Stimulated activated CD4-positive, alpha-beta T cell treated with anti-CD3 and anti-CD28 coated beads, Interleukin-12 subunit alpha, Interleukin-12 subunit beta, amount 100 ng/mL, for 48 hours (primary cell): ENCODE results near the gene IRAK2.

Experiments
- DNase-seq, 3 donors: peaks; one replicate each; pipeline ENCODE4 v3.0.0-alpha.2; 2020; ENCODE audit warnings: low read depth in 2 of 3, low spot score in 1 of 3

Gene IRAK2

DNA sequence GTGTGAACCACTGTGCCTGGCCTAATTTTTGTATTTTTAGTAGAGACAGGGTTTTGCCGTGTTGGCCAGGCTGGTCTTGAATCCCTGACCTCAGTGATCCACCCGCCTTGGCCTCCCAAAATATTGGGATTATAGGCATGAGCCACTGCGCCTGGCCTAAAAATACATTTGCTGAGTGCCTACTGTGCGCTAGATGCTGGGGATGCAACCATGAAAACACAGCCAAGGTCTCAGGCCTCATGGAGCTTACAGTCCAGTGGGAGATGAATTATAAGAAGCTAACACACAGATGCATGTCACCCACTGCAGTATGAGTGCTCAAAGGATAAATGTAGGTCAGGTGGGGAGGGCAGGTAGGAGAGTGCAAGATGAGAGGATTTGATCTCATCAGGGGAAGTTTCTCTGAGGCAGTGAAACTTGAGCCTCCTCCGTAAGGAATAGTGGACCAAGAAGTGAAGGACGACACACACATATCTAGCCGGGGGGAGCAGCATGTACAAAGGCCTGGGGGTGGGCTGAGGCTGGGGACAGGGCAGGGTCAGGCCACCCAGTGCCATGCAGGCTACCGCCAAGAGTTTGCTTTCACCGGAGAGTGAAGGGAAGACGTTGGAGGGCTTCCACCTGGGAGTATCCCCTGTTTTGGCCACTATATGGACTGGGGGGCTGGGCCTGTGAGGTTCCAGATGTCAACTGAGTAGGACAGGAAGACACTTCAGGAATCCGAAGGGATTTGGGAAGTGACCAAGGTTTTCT is 24.3 kb downstream of the IRAK2 start:
- no peak for DNase-seq

DNA sequence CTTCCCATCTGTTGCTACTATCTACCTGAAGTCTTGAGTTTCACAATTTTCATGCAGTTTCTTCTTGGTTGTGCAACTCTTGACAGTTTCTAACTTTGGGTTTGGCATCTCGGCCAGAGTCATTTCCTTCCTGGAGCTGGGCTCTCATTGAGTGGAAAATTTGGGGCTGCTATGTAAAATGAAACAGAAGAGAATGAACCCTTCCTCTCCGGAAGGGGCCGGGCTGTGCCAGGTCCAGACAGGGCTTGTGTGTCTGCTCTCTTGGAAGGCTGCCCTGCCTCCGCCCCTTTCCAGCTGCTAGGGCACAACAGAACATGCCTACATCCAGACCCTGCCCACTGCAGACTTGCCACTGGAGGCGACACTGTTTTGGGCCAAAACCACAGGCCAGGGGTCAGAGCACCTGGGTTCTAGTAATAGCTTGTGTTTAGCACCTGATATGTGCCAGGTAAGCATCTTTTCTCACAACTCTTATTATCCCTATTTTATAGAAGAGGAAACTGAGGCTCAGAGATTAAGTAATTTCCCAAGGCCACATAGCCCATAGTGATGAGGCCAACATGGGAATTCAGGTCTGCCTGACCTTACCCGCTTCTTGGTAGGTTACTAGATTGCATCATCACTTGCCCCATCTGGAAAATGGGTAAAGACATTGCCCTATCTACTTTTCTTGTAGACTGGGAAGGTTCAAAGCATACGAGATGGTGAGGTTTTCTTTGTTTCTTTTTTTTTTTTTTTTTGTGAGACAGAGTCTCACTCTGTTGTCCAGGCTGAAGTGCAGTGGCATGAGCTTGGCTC is 25.0 kb downstream of the IRAK2 start:
- DNase-seq: peak in 1 of 3 donors; percentile 39

DNA sequence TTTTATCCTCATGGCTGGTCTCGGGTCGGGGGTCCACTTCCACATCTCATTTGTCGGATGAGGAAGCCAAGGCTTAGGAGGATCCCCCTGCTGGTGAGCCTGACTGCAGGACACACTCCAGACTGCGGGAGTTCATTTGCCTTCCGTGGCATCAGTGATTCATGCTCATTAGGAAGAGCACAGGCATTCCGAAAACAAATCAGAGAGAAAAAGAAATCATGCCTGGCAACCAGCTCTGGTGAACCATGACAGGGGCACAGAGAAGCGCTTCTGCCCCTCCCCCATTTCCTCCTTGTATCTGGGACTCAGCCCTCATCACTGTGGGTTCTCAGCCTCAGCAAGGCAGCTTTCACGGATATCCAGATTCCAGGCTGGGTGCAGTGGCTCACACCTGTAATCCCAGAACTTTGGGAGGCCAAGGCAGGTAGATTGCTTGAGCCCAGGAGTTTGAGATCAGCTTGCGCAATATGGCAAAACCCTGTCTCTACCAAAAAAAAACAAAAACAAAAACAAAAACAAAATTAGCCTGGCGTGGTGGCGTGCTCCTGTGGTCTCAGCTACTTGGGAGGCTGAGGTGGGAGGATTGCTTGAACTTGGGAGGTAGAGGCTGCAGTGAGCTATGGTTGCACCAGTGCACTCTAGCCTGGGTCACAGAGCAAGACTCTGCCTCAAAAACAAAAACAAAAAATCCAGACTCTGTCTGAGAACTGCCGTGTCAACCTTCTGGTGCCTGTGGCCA is 28.4 kb downstream of the IRAK2 start:
- DNase-seq: peak; percentile 57 to 59 (median 57)

DNA sequence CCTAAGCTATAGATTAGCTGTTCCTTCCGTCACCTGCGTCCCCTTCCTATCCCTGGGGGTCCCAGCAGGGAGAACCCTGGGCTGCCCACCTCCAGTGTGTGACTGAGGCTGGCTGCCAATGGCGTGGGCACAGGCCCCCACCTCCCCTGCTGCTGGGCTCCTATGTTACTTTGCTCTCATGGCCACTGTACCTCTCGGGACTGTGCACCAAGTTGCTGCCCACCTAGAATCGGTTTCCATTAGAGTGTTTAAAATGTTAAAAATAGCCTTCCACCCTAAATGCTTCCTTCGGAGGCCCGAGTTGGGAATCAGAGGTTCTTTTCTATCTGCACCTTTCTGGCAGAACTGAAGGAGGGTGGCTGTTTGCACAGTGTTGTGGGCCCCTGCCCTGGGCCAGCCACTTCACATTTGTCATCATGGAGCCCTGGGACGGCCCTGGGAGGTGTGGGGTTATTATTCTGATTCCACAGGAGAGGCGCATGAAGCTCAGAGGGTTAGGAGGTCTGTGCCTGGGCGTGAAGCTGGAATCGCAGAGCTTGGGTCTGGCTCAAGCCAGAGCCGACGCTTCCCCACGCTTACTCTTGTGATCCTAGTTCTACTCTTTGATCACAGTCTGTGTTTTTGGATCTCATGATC is 29.1 kb downstream of the IRAK2 start:
- no peak for DNase-seq

DNA sequence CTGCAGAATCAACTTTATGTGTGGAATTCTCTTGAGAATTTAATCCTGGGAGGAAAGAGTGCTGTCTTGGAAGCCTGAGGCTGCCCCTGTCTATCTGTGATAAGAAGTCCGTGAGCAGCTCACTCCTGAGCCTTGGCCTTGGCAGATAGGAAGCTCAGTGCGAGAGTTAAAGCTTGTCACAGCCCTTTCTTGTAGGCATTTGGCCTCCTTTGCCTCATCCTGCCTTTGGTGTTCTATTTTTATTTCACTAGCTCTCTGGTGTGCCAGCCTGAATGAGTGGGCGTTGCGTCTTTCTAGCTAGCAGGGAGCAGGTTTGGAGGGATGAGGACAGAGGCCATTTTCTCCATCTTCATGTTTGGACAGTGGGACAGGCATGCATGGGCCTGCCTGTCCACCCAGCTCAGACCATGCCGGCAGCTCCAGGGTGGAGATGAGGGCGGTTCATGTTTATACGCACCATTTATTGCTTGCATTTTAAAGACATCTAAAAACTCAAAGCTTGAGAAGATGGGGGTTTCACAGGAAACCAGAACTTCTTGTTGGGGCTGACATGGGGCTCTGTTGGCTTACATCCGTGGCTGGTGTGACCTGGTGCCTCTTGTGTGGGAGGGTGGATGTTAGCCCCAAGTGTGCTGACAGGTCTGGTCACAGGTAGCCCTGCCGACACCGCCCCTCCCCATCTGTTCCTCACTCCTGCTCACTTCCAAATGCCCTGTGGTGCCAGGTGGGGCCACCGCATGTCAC is 29.8 kb downstream of the IRAK2 start:
- DNase-seq: peak in 1 of 3 donors; percentile 43

DNA sequence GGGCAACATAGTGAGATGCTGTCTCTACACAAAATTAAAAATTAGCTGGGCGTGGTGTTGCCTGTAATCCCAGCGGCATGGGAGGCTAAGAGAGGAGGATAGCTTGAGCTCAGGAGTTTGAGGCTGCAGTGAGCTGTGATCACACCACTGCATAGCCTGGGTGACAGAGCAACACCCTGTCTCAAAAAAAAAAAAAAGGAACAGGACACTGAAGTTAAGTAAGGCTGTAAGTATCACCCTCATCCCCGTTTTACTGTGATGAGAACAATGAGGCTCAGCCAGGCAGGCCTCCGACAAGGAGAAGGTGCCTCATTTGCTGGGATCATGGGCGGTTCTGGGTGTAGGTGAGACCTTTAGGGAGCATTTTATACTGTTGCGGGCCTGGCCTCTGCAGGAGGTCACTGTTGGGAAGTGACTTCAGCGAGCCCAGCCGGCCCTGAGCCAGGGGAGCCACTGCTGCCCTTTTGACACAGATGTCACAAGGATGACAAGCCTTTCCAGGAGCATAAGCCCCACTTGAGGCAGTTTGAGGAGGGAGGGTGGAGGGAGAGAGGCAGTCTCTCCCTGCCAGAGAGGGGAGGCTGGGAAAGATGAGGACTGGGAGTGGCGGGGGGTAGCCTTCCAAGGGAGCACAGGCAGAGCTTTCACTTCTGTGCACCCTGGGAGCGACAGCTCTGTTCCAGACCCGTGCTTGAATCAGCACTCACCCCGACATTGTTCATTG is 30.8 kb downstream of the IRAK2 start:
- DNase-seq: no peak

DNA sequence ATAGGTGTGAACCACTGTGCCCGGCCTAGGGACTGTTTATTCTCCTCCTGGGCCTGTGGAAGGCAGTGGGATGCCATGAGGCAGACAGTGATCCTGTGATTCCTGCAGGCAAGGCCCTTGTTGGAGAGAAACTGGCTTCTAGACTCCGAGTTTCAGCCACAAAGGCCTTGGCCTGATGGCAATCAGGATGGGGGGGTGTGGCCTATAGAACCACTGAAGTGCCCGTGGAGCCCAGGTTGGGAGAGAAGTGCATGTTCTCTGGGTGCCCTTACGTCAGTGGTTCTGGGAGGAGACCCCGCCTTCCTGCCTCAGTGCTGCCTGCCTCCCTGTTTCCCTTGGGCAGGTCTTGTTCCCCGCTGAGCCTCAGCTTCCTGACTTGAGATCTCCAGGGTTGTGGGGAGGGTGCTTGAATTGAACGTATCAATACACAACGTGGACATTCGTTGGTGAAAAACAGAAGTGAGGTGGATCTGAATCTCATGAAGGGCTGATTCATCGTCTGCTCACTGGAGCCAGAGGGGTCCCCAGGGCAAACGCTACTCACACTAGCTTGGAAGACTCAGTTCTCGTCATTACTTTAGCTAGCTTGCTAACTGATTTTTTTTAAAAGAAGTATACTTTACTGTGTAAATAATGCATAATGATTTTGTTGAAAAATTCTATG is 31.8 kb downstream of the IRAK2 start:
- DNase-seq: no peak

DNA sequence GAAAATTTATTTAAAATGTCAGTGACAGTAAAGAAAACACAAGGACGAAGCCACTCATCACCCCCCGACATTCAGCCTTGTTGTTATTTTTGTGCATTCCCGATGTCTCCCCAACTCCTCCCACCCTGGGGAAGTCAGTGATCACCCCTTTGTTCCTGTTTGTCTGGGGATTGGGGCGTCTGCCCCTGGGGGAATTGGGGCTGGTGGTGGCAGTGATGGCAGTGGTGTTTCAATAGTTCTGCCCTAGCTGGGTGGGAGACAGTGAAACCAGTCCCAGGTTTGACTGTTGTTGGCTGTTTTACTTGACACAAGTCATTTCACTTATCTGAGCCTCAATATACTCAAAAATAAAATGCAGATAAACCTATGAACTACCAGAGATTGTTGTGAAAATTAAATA is 33.5 kb downstream of the IRAK2 start:
- no peak for DNase-seq

DNA sequence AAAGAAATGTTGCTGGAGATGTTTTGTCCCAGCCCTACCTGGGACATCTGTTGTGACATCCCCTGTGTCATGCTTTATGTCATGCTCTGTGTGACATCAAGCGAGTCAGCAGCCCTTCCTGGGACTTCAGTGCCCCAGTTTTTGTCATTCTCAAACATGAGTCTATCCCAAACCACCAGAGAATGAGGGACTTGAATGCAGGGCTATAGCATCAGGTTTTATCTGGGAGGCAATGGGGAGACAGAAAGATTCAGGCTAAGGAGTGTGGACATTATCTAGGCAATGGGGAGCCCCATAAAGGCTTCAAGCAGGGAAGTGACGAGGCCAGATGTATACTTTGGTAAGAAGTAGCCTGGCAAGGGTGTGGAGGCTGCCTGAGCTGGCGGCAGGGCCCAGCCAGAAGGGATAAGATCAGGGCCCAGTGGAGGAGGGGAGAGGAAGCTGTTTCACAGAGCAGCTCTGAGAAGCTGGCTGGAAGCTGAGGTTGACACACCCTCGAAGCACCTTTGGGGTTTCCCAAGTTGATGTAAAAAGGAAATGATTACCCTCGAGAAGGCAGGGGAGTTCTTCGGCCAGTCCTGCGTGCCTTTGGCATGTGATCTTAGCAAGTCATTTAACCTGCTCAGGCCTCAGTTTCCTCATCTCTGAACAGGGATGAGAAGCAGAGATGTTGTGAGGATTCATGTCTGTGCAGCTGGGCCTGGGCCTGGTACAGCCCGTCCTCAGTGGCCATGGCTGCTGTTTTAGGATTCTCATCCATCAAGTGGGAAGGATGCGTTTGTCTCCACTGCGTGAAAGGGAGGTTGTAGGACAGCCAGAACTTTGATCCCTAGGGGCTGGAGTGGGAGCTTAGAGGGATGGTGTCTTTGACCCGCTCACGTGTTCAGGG is 34.3 kb downstream of the IRAK2 start:
- DNase-seq: peak; percentile 52 to 63 (median 53)

DNA sequence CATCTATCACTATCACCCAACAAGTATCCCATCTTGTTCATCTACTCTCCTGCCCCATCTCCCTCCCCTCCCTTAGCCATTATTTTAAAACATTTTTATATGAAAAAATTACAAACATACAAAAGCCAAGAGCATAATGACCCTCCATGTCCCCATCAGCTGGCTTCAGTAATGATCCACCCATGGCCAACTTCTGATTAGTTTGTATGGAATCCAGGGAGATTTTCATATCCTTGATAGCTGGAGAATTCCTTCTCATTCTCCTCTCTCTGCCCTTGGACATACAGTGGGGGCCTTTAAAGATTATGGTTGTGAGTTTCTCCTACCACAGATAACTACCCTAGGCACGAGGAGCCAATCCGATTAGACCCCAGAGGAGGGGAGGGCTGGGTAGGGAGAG is 40.2 kb downstream of the IRAK2 start:
- DNase-seq: no peak

DNA sequence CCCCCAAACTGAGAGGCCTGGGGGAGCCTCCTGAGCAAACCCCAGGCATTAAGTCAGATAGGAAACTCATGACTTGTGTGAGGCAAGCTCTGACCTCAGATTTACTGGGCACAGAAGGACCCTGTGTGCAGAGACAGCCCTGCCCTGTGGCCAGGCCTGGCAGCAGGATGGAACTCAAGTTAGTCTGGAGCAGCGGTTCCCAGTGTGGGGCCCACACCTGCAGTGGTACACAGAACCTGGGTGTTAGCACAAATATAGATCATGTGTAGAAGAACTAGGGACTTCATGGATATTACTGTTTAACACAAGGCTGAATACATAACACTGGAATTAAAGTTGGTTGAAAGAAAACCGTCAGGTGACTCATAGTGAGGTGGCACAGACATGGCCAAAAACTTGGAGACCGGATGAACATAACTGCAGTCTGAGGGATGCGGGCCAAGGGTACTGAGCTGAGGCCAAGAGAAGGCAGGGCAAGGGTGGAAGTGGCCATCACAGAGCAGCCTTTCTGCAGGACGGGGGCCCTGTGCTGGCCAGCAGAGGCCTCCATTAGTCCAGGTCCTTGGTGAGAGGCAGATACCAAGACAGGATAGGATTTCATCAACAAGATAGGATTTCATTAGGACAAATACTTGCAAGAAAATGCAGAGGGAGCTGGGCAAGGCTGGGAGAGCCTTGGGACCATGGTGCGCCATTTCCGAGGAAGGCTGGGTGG is 40.9 kb downstream of the IRAK2 start:
- DNase-seq: no peak

DNA sequence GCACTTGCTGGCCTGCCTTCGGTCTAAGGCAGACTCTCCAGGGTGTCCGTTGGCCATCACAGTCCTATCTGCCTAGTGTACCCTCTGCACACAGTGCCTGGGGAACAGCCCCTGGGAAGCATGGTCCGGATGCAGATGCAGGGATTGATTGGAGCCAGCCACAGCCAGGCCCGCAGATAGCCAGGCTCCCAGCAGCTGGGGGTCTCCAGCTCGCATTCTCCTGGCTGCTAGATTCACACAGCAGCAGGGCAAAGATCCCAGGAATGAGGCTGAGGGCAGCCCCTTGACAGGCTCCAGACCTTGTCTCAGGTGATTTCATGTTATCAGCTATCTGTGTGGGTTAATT is 41.4 kb downstream of the IRAK2 start:
- DNase-seq: no peak

DNA sequence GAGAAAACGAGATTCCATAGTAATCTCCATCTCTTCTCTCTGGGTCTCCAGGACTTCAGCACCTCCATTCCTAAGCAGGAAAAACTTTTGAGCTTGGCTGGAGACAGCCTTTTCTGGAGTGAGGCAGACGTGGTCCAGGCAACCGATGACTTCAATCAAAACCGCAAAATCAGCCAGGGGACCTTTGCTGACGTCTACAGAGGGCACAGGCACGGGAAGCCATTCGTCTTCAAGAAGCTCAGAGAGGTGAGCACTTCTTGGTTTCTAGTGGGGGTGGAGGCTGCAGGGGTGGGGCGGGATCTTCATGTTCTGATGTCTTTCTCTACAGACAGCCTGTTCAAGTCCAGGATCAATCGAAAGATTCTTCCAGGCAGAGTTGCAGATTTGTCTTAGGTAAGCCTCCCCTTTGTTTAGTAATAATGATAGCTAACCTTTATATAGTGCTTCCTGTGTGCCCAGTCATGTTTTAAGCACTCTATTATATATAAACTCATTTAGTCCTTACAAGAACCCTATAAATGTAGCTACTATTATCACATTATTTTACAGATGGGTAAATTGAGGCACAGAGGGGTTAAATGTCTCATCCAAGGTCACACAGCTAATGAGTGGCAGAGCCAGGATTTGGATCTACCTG is 48.6 kb downstream of the IRAK2 start:
- DNase-seq: no peak

DNA sequence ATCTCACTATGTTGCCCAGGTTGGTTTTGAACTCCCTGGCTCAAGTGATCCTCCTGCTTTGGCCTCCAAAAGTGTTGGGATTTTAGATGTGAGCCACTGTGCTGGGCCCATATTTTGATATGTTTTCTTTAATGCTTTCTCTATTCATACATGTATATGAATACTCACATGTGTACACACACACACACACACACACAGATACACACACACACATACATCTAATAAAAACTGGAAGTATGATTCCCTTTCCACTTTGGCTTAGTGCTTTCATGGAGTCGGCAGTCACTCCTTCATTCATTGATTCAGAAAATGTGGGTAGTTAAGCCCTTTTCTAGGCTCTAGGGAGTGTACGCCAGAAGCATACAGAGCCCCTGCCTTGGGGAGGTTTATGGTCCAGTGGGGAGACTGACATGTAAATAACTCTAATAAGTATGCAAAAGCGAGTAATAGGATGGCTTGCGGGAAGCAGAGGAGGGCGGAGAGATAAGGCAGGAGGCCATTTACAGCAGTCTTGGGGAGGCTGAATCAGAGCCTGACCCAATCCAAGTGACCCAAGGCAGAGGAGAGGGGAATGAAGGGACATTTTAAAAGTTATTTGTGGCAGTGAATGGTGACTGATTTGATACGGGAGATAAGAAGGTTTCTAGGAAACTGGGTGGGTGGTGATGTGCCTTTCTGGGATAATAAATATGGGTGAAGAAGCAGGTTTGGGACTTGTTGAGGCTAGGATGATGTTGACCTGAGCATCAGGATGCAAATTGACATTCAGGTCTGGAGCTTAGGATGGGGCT is 51.1 kb downstream of the IRAK2 start:
- no peak for DNase-seq

DNA sequence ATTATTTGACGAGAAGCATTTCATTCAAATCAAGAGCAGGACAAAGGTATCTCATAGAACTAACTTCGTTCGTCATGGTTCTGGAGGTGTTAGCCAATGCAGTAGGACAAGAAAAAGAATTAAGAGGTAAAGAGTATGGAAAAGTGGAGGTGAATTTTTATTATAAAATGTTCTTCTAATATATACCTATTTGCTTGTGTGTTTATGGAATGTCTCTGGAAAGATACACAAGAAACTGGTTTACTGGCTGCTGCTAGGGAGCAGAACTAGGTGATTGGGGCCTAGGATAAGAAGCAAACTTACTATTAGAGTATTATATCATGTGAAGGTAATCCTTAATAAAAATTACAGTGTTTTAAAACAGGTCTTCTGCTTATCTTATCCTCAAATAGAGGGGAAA is 52.6 kb downstream of the IRAK2 start:
- no peak for DNase-seq

DNA sequence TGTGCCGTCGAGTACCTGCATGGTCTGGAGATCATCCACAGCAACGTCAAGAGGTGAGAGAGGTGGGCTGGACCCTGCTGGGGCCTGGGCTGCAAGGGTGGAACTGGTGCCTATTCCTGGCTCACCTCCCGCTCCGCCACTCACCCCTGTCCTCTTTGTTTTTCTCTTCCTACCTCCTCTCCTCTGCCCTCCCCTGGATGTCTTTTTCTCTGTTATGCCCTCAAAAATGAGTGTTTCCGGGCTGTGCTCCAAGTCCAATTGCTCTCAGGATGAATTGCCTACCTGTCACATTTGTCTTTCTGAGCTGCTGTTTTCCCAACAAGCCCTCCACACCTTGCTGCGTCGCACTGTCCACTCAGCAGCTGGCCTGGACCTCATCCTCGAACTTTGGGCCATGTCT is 55.0 kb downstream of the IRAK2 start:
- no peak for DNase-seq
